Right lobe of liver (tissue), 6 donors: ENCODE data around the gene LBHD1. TPM values are rescaled to one million over a fixed set of nuclear protein-coding genes. Genes with fewer than 3 reads are reported as not detected.

Experiments used
- ATAC-seq, 4 donors: fragments of 200-7000 bp; cut with Tn5 transposase; one replicate each; pipeline ENCODE4 v1.9.1; 2020; ENCODE audit warnings: mild to moderate bottlenecking in 4 of 4, moderate library complexity in 4 of 4
- DNase-seq, 3 donors: peaks; one replicate each; pipeline ENCODE4 v3.0.0-alpha.2; 2020
- H3K27ac ChIP-seq, 3 donors: fragments of 200-600 bp; one replicate each; pipeline ENCODE4 v1.8.0; 2022
- H3K27me3 ChIP-seq, 2 donors: fragments of 200-600 bp; one replicate each; pipeline ENCODE4 v1.8.0; 2022
- H3K36me3 ChIP-seq, 4 donors: fragments of 200-600 bp; sonication (generic) in 1 of 4; one replicate each; pipeline versions ENCODE4 v1.5.1 to v1.8.0; 2017 to 2022; ENCODE audit warnings: control low read depth in 1 of 4
- H3K4me1 ChIP-seq, 4 donors: fragments of 200-600 bp; sonication (generic) in 1 of 4; one replicate each; pipeline versions ENCODE4 v1.5.1 to v1.8.0; 2017 to 2022; ENCODE audit warnings: control low read depth in 1 of 4
- H3K4me3 ChIP-seq, 3 donors: fragments of 200-600 bp; one replicate each; pipeline ENCODE4 v1.8.0; 2022
- H3K9me3 ChIP-seq, 4 donors: fragments of 200-600 bp; sonication (generic) in 1 of 4; one replicate each; pipeline versions ENCODE4 v1.5.1 to v1.8.0; 2017 to 2022; ENCODE audit warnings: control low read depth in 1 of 4
- CTCF ChIP-seq, 4 donors: fragments of 200-600 bp in 3 of 4; fragments of 450-650 bp in 1 of 4; IDR thresholded peaks; one replicate each; pipeline versions ENCODE4 v1.5.1 to v1.8.0; 2016 to 2022; ENCODE audit warnings: antibody characterized with exemption in 4 of 4, mild to moderate bottlenecking in 2 of 4
- POLR2A ChIP-seq: fragments of 450-650 bp; IDR thresholded peaks from one replicate; pipeline ENCODE4 v1.6.1; 2017; ENCODE audit warnings: antibody characterized with exemption, mild to moderate bottlenecking
- WGBS: methylation state at CpG from one replicate; pipeline ENCODE4 v1.1.6; 2018; ENCODE audit warnings: low coverage, low lambda C conversion rate; ENCODE audit not compliant: insufficient coverage; ENCODE audit errors: missing lambda C conversion rate; 5-methylcytosine and 5-hydroxymethylcytosine counted together
- intact Hi-C, 2 donors: fragments of 100-400 bp; cut with DNase I; formaldehyde crosslinking; loops; one replicate each; pipeline versions ENCODE4 v1.11.2 to v1.14.1; 2022
- small RNA-seq, 2 experiments: library from RNA; depleted of rRNA; stranded (forward); fragments of <200 nt; gene quantifications; one replicate each; pipeline ENCODE3, GENCODE V24; 2016
- total RNA-seq, 6 experiments: library from RNA; depleted of rRNA in 2 of 6; stranded (reverse); fragments of >200 nt in 2 of 6; fragmentation: NEBNext Ultra II Directional in 3 of 6; extraction: Animal tissue kit (Norgen Biotek cat#: 25700) in 3 of 6; gene quantifications; one replicate each; pipeline versions ENCODE4 v1.1.0 to v1.2.4, GENCODE V29; 2016 to 2023
- donor health status: DM: no; HTN: yes; CAD: no.
- donor health status: DM: no; HTN: no; CAD: no.
- donor health status: DM: no; HTN: no; CAD: no.
- donor health status: DM: no; HTN: yes; CAD: no.
- donor health status: DM: no; HTN: yes; CAD: no.

The LBHD1 gene
- total RNA-seq, 6 experiments from 2014 or later: 2.7 to 6.5 (median 3.7) TPM

GRCh38 chr11:62615521-62615920 is 56.5 kb downstream of the LBHD1 start:
- intact Hi-C loops: loop anchor here in 1 of 2 donors (10.0 kb wide), 1 partner anchor 59 kb away; the partner anchor contains the start of genes LBHD1, UBXN1 and UQCC3
- Histone ChIP-seq H3K9me3 (no peaks in the 10 kb centered on the region), H3K27ac (no peak overlapping the region), H3K36me3 (no peaks in the 10 kb centered on the region), H3K27me3 (no peaks in the 10 kb centered on the region), H3K4me1 (peaks cover 0 to 18% (median 5%) of the 10 kb centered on the region in 4 donors), H3K4me3 (no peak overlapping the region)
- DNase-seq: no peak
- TF ChIP-seq POLR2A: no peak
- WGBS: no CpG with 5 or more reads among the region's 7 CpGs
- no peak for ATAC-seq

GRCh38 chr11:62614275-62614674 is 57.8 kb downstream of the LBHD1 start:
- WGBS: 77% methylated on average over 8 of the region's 8 CpGs
- H3K27ac ChIP-seq: no peak overlapping the region

GRCh38 chr11:62613291-62613778 is 58.7 kb downstream of the LBHD1 start:
- DNase-seq (no peak), ATAC-seq (peak in 3 of 4 donors; percentile 1 to 8 (median 3))
- Histone ChIP-seq H3K36me3 (no peaks in the 10 kb centered on the region), H3K27me3 (no peaks in the 10 kb centered on the region), H3K4me1 (peaks cover 0 to 17% (median 4%) of the 10 kb centered on the region in 4 donors), H3K9me3 (no peaks in the 10 kb centered on the region), H3K4me3 (peak overlapping the region in 2 of 3 donors; percentile 67 to 78), H3K27ac (peak overlapping the region; percentile 75 to 94 (median 90))
- TF ChIP-seq POLR2A (no peak), CTCF (IDR thresholded peaks at IDR 0.05) (no peak)
- 80% methylated on average over 1 of the region's 15 CpGs for WGBS
- intact Hi-C loops: loop anchor here in 1 of 2 donors (10.0 kb wide), 1 partner anchor 61 kb away; the partner anchor contains the start of genes LBHD1, UBXN1 and UQCC3

More at GRCh38 chr11:62614275-62614674, 57.8 kb downstream of the LBHD1 start:
- ATAC-seq: peak in 1 of 4 donors; percentile 12
- intact Hi-C loops: loop anchor here in 1 of 2 donors (10.0 kb wide), 1 partner anchor 61 kb away; the partner anchor contains the start of genes LBHD1, UBXN1 and UQCC3
- peaks cover 0 to 17% (median 4%) of the 10 kb centered on the region in 4 donors for H3K4me1 ChIP-seq
- DNase-seq: peak in 1 of 3 donors; percentile 49
- TF ChIP-seq POLR2A: no peak
- TF ChIP-seq CTCF (IDR thresholded peaks at IDR 0.05): no peak
- H3K4me3 ChIP-seq: no peak overlapping the region
- H3K36me3 ChIP-seq: no peaks in the 10 kb centered on the region
- H3K9me3 ChIP-seq: no peaks in the 10 kb centered on the region
- H3K27me3 ChIP-seq: no peaks in the 10 kb centered on the region

Small RNA genes lying within 50 kb of the gene (small RNA-seq; reads per million reads assigned to genes)
- gene SNORA57: 0 reads per million in 2 experiments

Other genes with a start within 250 kb of the LBHD1 start
- 100 to 1,000 TPM in 4 of 6 experiments, 10 to 100 TPM in 2; 91.0 to 180 (median 113) TPM for gene AHNAK, start 125.5 kb downstream of the LBHD1 start, total RNA-seq
- gene EEF1G, start 98.4 kb downstream of the LBHD1 start, total RNA-seq: 100 to 1,000 TPM; 442 to 450 (median 449) TPM
- 10 to 100 TPM; 12.3 to 34.2 (median 21.1) TPM for gene TUT1, start 80.7 kb downstream of the LBHD1 start, total RNA-seq
- gene MTA2, start 70.4 kb downstream of the LBHD1 start, total RNA-seq: 10 to 100 TPM; 20.0 to 38.0 (median 31.8) TPM
- gene EML3, start 59.5 kb downstream of the LBHD1 start, total RNA-seq: 10 to 100 TPM; 19.1 to 36.4 (median 22.7) TPM
- 1 to 10 TPM; 1.1 to 2.9 (median 1.2) TPM for gene ROM1, start 59.0 kb downstream of the LBHD1 start, total RNA-seq
- 10 to 100 TPM; 17.1 to 32.8 (median 23.4) TPM for gene B3GAT3, start 50.3 kb downstream of the LBHD1 start, total RNA-seq
- 100 to 1,000 TPM; 131 to 237 (median 201) TPM for gene GANAB, start 25.7 kb downstream of the LBHD1 start, total RNA-seq
- gene INTS5, start 19.0 kb downstream of the LBHD1 start, total RNA-seq: 10 to 100 TPM; 12.1 to 20.3 (median 13.0) TPM
- gene C11orf98, start 7.1 kb downstream of the LBHD1 start, total RNA-seq: 10 to 100 TPM; 18.6 to 52.0 (median 25.6) TPM
- 1 to 10 TPM in 5 of 6 experiments, under 1 TPM in 1; 0.74 to 4.1 (median 2.6) TPM for gene CSKMT, start 7.0 kb downstream of the LBHD1 start, total RNA-seq
- 1 to 10 TPM; 4.0 to 6.3 (median 5.3) TPM for gene UQCC3, start 594 bp downstream of the LBHD1 start, total RNA-seq
- 10 to 100 TPM; 24.7 to 41.9 (median 28.0) TPM for gene UBXN1, start 6.8 kb upstream of the LBHD1 start, total RNA-seq
- gene LRRN4CL, start 17.3 kb upstream of the LBHD1 start, total RNA-seq: under 1 TPM in 1 of 6 experiments, not detected in 5; 0.12 TPM
- gene BSCL2, start 35.2 kb upstream of the LBHD1 start, total RNA-seq: 10 to 100 TPM; 18.8 to 41.4 (median 34.3) TPM
- not detected for gene GNG3, start 35.4 kb upstream of the LBHD1 start, total RNA-seq
- gene HNRNPUL2, start 55.2 kb upstream of the LBHD1 start, total RNA-seq: 10 to 100 TPM in 4 of 6 experiments, 1 to 10 TPM in 2; 7.9 to 17.1 (median 13.3) TPM
- gene TTC9C, start 56.2 kb upstream of the LBHD1 start, total RNA-seq: 10 to 100 TPM in 3 of 6 experiments, 1 to 10 TPM in 3; 8.5 to 13.3 (median 10.6) TPM
- 1 to 10 TPM; 3.4 to 7.1 (median 4.7) TPM for gene ZBTB3, start 81.9 kb upstream of the LBHD1 start, total RNA-seq
- gene POLR2G, start 89.3 kb upstream of the LBHD1 start, total RNA-seq: 10 to 100 TPM; 23.8 to 37.4 (median 26.6) TPM
- 10 to 100 TPM; 11.9 to 19.3 (median 16.0) TPM for gene TAF6L, start 99.1 kb upstream of the LBHD1 start, total RNA-seq
- 10 to 100 TPM; 23.9 to 47.6 (median 29.1) TPM for gene TMEM179B, start 115.1 kb upstream of the LBHD1 start, total RNA-seq
- gene TMEM223, start 119.7 kb upstream of the LBHD1 start, total RNA-seq: 10 to 100 TPM in 2 of 6 experiments, 1 to 10 TPM in 4; 6.6 to 26.4 (median 8.2) TPM
- gene NXF1, start 133.2 kb upstream of the LBHD1 start, total RNA-seq: 10 to 100 TPM; 24.7 to 42.9 (median 32.3) TPM
- gene STX5, start 159.8 kb upstream of the LBHD1 start, total RNA-seq: 10 to 100 TPM; 22.1 to 27.8 (median 24.6) TPM
- not detected for gene TEX54, start 160.6 kb upstream of the LBHD1 start, total RNA-seq
- gene WDR74, start 167.3 kb upstream of the LBHD1 start, total RNA-seq: 10 to 100 TPM; 17.6 to 30.6 (median 24.3) TPM
- 100 to 1,000 TPM in 1 of 6 experiments, 10 to 100 TPM in 5; 39.8 to 106 (median 63.0) TPM for gene SLC3A2, start 208.6 kb upstream of the LBHD1 start, total RNA-seq
- gene CHRM1, start 249.1 kb upstream of the LBHD1 start, total RNA-seq: not detected